GM18508 (cell line): ENCODE data around the gene TANGO2.
"Not testable (repeated sequence)": the region's sequence is repeated elsewhere in the genome, so short reads cannot be mapped to it uniquely, and the experiment has no call there.

ENCODE experiments used
- ATAC-seq: cut with Tn5 transposase; IDR thresholded peaks from one replicate; pipeline ENCODE4 v1.9.1; 2021; ENCODE audit warnings: moderate number of reproducible peaks; ENCODE audit not compliant: insufficient read depth, unreplicated experiment

The TANGO2 gene

GRCh38 chr22:20060700-20061480, 40.0 kb downstream of the TANGO2 start:
- no peak for ATAC-seq

- ATAC-seq: no peak
These were observed 40.6 kb downstream of the TANGO2 start for GRCh38 chr22:20061481-20061861.

DNA sequence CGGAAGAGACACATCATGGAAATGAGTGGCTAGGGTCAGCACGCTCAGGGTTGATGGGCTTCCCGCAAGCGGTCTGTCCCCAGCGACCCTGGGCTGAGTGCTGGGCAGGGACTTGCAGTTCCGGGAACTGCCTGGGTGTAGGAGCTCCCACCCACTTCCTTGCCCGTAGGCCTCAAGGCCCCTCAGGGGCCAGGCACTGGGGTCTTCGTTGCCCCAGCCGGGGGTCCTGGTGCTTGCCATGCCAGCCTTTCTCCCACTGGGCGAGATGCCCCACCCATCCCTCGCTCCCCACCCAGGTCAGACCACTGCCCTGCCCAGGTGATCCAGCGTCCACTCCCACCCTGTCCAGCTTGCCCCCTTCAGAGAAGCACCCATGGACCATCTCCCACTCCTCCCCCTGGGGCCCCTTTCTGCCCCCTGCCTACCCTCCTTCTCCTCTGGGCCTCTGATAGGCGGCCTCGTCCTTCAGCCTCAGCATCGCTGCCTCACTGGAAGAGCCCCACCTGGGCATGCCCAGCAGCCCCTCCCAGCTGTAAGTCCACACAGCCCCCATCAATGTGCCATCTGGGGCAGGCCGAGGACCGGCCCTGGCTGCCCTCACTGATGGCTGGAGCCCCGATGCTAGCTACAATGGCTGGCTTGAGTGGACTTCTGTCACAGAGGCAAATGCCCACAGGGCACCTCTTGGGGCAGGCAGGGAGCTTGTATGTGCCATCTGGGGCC, 41.3 kb downstream of the TANGO2 start:
- ATAC-seq: no peak

- ATAC-seq: no peak
These were observed 41.8 kb downstream of the TANGO2 start for GRCh38 chr22:20062766-20063083.

DNA sequence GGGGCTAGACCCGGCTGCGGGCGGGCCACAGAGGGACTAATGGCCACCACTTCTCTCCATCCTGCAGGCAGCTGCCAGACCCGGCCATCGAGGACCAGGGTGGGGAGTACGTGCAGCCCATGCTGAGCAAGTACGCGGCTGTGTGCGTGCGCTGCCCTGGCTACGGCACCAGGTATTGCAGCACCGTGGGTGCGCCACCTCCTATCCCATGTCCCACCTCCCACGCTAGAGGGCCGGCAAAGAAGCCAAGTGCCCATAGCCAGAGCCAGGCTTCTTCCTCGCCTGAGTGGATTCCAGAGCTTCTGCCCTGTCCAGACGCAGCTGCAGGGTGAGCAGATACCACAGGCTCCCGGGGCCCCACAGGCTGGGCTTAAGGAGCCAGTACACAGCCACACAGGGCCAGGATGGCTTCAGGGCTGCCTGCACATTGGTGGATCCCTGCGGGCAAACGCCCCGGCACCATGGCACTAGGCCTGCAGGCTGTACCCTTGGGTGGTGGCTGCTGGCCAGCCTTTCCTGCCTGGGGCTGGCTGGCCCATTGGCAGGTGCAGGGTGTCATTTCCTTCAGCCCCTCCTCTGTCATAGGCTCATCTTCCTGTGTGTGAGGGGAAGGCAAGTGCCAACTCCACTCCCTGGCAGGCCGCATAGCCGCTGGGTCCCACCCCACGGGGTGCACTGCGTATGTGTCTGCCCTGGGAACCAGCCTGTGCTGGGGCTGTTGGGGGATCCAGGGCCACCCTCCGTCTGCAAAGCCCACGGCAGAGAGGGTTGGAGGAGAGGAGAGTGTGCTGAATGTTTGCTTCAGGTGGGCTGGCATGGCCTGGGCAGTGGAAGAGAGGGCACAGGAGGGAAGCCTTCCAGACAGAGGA, 42.6 kb downstream of the TANGO2 start:
- no peak for ATAC-seq

- no peak for ATAC-seq
These were observed 43.2 kb downstream of the TANGO2 start for GRCh38 chr22:20064140-20064480.

DNA sequence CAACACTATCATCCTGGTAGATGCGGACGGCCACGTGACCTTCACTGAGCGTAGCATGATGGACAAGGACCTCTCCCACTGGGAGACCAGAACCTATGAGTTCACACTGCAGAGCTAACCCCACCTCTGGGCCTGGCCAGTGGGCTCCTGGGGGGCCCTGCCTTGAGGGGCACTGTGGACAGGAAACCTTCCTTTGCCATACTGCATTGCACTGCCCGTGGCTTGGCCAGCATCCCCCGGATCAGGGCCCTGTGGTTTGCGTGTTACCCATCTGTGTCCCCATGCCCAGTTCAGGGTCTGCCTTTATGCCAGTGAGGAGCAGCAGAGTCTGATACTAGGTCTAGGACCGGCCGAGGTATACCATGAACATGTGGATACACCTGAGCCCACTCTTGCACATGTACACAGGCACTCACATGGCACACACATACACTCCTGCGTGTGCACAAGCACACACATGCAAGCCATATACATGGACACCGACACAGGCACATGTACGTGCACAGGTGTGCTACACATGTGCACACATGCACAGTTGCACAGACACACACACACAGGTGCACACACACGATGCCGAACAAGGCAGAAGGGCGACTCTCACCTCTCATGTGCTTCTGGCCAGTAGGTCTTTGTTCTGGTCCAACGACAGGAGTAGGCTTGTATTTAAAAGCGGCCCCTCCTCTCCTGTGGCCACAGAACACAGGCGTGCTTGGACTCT, 43.8 kb downstream of the TANGO2 start:
- no peak for ATAC-seq

DNA sequence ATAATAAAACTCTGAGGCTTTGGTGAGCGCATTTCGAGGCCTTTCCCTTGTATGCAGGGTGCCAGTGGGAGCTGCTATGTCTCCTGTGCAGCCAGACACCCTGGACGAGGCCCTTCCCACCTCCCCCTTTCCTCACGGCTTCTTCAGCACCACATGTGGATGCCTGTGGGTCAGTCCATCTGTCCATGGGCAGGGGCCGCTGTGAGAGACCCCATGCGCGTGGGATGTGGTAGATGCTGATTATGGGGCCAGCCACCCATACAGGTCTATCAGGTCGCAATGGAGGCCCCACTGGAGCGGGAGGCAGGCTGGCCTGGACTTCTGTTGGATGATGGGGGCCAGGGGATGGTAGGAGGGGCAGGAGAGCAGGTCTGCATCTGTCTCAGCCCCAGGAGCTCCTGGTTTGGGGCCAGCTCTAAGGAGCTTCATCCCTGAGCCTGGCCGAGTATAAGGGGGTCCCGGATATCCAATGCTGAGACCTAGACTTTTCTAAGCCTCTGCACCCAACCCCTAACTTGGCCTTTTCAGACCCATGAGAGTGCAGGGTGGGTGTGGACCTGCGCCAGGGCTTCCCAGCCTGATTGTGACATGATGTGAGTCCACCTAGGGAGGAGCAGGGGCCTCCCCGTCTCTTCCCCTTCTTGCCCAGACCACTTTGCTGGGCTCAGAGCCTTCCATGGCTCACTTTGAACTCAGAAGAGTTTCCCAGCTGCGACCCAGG, 45.1 kb downstream of the TANGO2 start:
- no peak for ATAC-seq

GRCh38 chr22:20066617-20067383, 45.9 kb downstream of the TANGO2 start:
- no peak for ATAC-seq

DNA sequence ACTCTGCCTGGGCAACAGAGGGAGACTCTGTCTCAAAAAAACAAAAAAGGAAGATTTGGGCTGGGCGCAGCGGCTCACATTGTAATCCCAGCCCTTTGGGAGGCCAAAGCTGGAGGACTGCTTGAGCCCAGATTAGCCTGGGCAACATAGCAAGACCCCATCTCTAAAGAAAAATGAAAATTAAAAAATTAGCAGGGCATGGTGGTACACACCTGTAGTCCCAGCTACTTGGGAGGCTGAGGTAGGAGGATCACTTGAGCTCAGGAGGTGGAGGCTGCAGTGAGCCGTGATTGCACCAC, 46.4 kb downstream of the TANGO2 start:
- ATAC-seq: not testable (repeated sequence)

- no peak for ATAC-seq
These were observed 47.7 kb downstream of the TANGO2 start for GRCh38 chr22:20068640-20069039.

DNA sequence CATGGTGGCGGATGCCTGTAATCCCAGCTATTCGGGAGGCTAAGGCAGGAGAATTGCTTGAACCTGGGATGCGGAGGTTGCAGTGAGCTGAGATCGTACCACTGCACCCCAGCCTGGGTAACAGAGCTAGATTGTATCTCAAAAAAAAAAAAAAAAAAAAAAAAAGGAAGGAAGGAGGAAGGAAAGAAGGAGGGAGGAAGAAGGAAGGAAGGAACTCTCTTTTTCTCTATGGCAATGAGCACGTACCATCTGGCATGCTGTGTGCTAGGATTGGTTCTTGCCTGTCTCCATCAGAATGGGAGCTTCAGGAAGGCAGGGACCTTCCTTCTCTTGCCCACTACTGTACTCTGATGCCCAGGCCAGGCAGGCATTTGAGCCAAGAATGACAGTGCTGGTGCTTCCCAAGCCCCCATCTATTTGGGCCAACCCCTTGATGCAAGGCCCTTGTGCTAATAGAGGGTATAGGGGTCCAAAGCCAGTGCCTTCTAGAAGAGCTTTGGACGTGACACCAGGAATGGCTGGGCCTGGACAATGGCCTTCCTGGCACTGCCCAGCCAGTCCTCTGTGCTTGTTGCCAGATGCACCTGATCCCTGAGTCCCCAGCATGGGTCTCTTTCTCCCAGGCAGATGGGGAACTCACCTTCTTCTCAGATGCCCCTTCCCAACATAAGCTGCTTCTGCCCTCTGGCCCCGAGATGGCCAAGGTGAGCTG, 48.6 kb downstream of the TANGO2 start:
- ATAC-seq: no peak

- ATAC-seq: no peak
These were observed 50.6 kb downstream of the TANGO2 start for GRCh38 chr22:20071524-20071972.

DNA sequence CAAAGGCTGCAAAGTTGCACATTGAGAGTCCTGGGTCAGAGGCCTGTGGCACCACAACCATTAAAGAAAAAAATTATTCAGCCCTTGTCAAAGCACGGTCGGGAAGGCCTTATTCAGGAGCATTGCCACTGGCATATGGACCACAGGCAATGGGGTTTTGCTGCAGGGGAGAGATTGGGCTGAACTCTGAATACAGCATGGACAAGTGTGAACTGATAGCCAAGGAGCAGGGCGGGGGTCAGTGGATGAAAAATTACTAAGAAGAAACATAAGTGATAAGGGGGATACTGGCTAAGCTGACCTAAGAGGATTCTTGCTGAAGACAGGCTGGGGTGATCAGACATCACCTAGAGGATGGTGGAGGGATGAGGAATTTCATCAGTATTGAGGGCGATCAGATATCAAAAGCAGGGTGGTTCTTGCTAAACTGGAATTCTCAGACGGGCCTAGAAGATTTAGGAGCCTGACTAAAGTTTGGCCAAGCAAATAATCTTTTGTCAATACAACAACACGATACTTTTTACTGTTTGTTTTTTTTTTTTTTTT, 55.8 kb downstream of the TANGO2 start:
- no peak for ATAC-seq

DNA sequence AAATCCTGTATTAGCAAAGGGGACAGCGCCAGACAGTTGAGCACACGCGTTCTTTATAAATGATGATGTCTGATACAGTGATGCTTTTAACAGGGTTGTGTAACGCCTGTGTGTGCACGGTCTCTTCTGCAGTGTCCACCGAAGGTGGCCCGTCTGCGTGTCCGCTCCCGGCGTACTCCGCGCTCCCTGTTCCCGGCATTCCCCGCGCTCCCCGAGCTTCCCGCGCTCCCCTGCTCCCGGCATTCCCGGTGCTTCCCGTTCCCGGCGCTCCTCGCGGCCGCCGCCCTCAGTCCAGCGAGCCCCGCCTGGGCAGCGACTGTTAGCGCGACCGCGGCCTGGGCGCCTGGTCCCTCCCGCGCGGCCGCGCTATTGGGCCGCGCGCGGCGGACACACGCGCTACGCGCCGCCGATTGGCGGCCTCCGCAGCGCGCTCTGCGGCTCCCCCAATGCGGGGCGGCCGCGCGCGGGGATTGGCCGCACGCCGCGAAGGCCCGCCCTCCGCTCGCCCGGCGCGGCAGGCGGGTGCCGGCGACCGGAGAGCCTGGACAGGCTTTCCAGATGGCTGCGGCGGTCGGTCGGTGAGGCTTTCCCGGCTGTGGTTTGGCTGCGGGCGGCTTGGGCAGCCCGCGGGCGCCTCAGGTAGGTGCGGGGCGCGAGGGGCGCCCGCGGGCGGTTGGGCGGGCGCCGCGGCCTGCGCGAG, 59.0 kb downstream of the TANGO2 start, which contains the start of gene DGCR8:
DGCR8 (plus strand) TSS at position 497 of the 700 bp plus-strand sequence. CDS start 5,723 bp downstream, outside the sequence.
- no peak for ATAC-seq

GRCh38 chr22:20080445-20080775, 59.5 kb downstream of the TANGO2 start:
- no peak for ATAC-seq

DNA sequence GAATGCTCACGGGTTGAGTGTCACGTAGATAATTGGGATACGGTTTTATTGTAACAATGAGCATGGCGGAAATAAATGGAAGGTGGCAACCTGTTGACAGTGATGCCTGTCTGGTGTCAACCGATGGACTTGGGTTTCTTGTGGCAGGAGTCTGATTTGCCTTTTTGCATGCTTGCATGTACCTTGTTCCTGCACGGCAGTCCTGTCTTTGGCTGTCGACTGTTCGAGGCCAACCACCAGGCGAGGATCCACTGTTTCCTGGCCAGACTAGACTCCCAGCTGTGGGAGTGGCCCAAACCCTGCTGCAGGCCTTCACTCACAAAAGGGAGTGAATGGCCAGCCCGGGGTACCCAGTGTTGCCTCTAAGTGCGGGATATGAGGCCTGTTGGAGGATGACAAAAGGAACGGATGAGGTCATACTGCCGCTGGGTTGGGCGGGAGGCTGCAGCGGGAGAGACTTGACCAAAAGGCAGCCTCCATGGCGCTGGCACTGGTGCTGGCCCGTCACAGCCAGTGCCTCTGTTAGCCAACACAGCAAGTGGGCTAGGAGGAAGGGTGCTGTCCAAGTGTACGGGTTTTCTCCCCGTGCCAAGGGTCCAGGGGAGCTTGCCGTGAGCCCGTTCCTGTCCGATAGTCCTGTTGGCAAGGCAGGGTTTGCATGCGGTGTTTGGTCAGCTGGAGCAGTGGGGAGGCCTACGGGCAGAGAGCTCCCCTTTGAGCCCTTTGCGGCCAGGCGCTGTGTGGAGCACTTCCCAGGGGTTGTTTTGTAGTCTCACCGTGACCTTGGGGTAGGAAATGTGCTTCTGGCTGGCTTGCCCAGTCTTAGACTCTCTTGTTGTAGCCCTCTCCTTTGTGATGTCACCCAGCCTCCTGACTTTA, 60.1 kb downstream of the TANGO2 start:
- no peak for ATAC-seq
